K562 (cell line): Measurements from ENCODE around the gene KLK7. TPM values are rescaled to one million over a fixed set of nuclear protein-coding genes. Genes with fewer than 3 reads are reported as not detected.

ENCODE experiments used
- ATAC-seq: fragments of 200-7000 bp; cut with Tn5 transposase; 3 replicates; pipeline ENCODE4 v1.9.1; 2020; ENCODE audit warnings: moderate library complexity
- BruUV-seq: library from RNA; stranded (reverse); fragments of 400-500 nt; replicated peaks from 2 replicates; lab custom pipeline; 2021; lab: Mats Ljungman, UMichigan
- CTCF ChIA-PET: fragments of 300-600 bp; formaldehyde crosslinking; extraction: SDS; loops from one replicate; lab custom pipeline; 2021; ENCODE audit warnings: low intra/inter-chr PET ratio; lab: Yijun Ruan, JAX
- POLR2A ChIA-PET: fragments of 300-600, 350-650 bp; sonication (Branson Sonifier 250); formaldehyde crosslinking; extraction: SDS; loops from one replicate; lab custom pipeline; 2021; ENCODE audit warnings: antibody characterized with exemption, inconsistent platforms; lab: Yijun Ruan, JAX
- DNase-seq, 4 experiments: peaks; one replicate each; pipeline versions ENCODE4 v3.0.0 to v3.0.0-alpha.2; 2011 to 2018; ENCODE audit warnings: low spot score in 3 of 4, mixed read lengths in 3 of 4; ENCODE audit errors: extremely low read depth in 1 of 4
- FAIRE-seq: peaks from 2 replicates; lab custom pipeline; 2011; peaks lifted over from hg19 to GRCh38; lab: Jason Lieb, UNC
- H2AFZ ChIP-seq: 2 replicates; pipeline ENCODE4 v1.6.0; 2011; ENCODE audit warnings: low read depth, low read length, control low read depth, inconsistent platforms
- H3K27ac ChIP-seq: fragments of 200-600 bp; 3 replicates; pipeline ENCODE4 v1.8.0; 2011; ENCODE audit warnings: low read depth, mild to moderate bottlenecking, control low read depth, inconsistent platforms, low read length, moderate library complexity, mixed read lengths; ENCODE audit errors: extremely low read depth
- H3K27me3 ChIP-seq, 2 experiments: fragments of 300-600 bp in 1 of 2; 2 replicates in 1 of 2; 3 replicates in 1 of 2; pipeline versions ENCODE4 v1.6.0 to v1.8.0; 2011; ENCODE audit warnings: inconsistent platforms in 2 of 2, low read length in 2 of 2, mild to moderate bottlenecking in 1 of 2, mixed read lengths in 1 of 2, moderate library complexity in 1 of 2; ENCODE audit not compliant: control insufficient read depth in 2 of 2, insufficient read depth in 2 of 2
- H3K36me3 ChIP-seq: fragments of 300-600 bp; 3 replicates; pipeline ENCODE4 v1.8.0; 2011; ENCODE audit warnings: mild to moderate bottlenecking, low read length, inconsistent platforms; ENCODE audit not compliant: control insufficient read depth, insufficient read depth
- H3K4me1 ChIP-seq, 2 experiments: fragments of 200-600 bp in 1 of 2; replicated peaks in 1 of 2; 2 replicates in 1 of 2; 3 replicates in 1 of 2; pipeline versions ENCODE4 v1.5.1 to v1.8.0; 2011; ENCODE audit warnings: inconsistent platforms in 2 of 2, low read length in 2 of 2, mild to moderate bottlenecking in 1 of 2, mixed read lengths in 1 of 2, moderate library complexity in 1 of 2; ENCODE audit not compliant: control insufficient read depth in 2 of 2, insufficient read depth in 2 of 2
- H3K4me2 ChIP-seq: 2 replicates; pipeline ENCODE4 v1.6.1; 2011; ENCODE audit warnings: low read length, control low read depth, inconsistent platforms, mixed read lengths; ENCODE audit not compliant: insufficient read depth
- H3K4me3 ChIP-seq: fragments of 200-600 bp; sonication (generic), shearing (Covaris generic); 2 replicates; pipeline ENCODE4 v1.5.1; 2016; ENCODE audit warnings: control low read depth, inconsistent platforms
- H3K79me2 ChIP-seq: fragments of 200-600 bp; 3 replicates; pipeline ENCODE4 v1.8.0; 2011; ENCODE audit warnings: low read length, inconsistent platforms; ENCODE audit not compliant: control insufficient read depth, insufficient read depth
- H3K9ac ChIP-seq, 2 experiments: 2 replicates each; pipeline versions ENCODE4 v1.6.0 to v1.6.1; 2011; ENCODE audit warnings: low read depth in 2 of 2, low read length in 2 of 2, control low read depth in 1 of 2, inconsistent platforms in 1 of 2, mild to moderate bottlenecking in 1 of 2, mixed read lengths in 1 of 2; ENCODE audit not compliant: insufficient read depth in 1 of 2
- H3K9me1 ChIP-seq: one replicate; pipeline ENCODE4 v1.6.0; 2011; ENCODE audit warnings: inconsistent platforms, mild to moderate bottlenecking, low read length, moderate library complexity; ENCODE audit not compliant: control insufficient read depth, insufficient read depth
- H3K9me3 ChIP-seq: replicated peaks from 2 replicates; pipeline ENCODE4 v1.5.1; 2011; ENCODE audit warnings: low read depth, low read length, inconsistent platforms; ENCODE audit not compliant: control insufficient read depth, insufficient read depth
- H4K20me1 ChIP-seq: replicated peaks from 2 replicates; pipeline ENCODE4 v1.6.1; 2011; ENCODE audit warnings: low read length, inconsistent platforms, mixed read lengths; ENCODE audit not compliant: control insufficient read depth, insufficient read depth
- CBX1 ChIP-seq: sonication (generic); IDR thresholded peaks from 2 replicates; pipeline ENCODE4 v1.6.1; 2016; ENCODE audit warnings: antibody characterized with exemption, low read depth, mild to moderate bottlenecking
- DDX20 ChIP-seq: fragments of 450-650 bp; IDR thresholded peaks from 2 replicates; pipeline ENCODE4 v1.6.1; 2016; ENCODE audit warnings: missing genetic modification characterization, low read depth, mild to moderate bottlenecking, missing compliant biosample characterization, moderate library complexity
- HDAC2 ChIP-seq: fragments of 450-650 bp; IDR thresholded peaks from 2 replicates; pipeline ENCODE4 v1.6.1; 2016; ENCODE audit warnings: mild to moderate bottlenecking
- THRAP3 ChIP-seq: fragments of 450-650 bp; IDR thresholded peaks from 2 replicates; pipeline ENCODE4 v1.6.1; 2016; ENCODE audit warnings: mild to moderate bottlenecking, inconsistent platforms, borderline replicate concordance
- ZNF263 ChIP-seq: sonication (generic); formaldehyde crosslinking; IDR thresholded peaks from 2 replicates; pipeline ENCODE4 v1.8.0; 2022; ENCODE audit warnings: mild to moderate bottlenecking, missing genetic modification reagents, borderline replicate concordance
- ZNF444 ChIP-seq: fragments of 250-450 bp; sonication (Bioruptor Pico); IDR thresholded peaks from 2 replicates; pipeline ENCODE4 v1.4.0; 2020; ENCODE audit warnings: mild to moderate bottlenecking, moderate library complexity
- ZNF764 ChIP-seq: fragments of 250-450 bp; sonication (Bioruptor Pico); IDR thresholded peaks from 2 replicates; pipeline ENCODE4 v1.4.0; 2020; ENCODE audit warnings: low read depth, mild to moderate bottlenecking, moderate library complexity
- WGBS: fragments of 100-300 bp; shearing (Covaris generic); methylation state at CpG from one replicate; pipeline ENCODE4 v1.1.6; 2016; ENCODE audit warnings: low coverage, mixed read lengths; ENCODE audit not compliant: insufficient coverage; ENCODE audit errors: missing lambda C conversion rate; 5-methylcytosine and 5-hydroxymethylcytosine counted together
- in situ Hi-C: fragments of 300-500 bp; cut with MboI; formaldehyde crosslinking; loops from 4 replicates; pipeline ENCODE4 v1.15.0; 2018; ENCODE audit warnings: inconsistent platforms, mixed read lengths
- intact Hi-C: fragments of 100-400 bp; cut with micrococcal nuclease; formaldehyde crosslinking; loops from 2 replicates; pipeline ENCODE4 v1.14.2; 2022
- polyA plus RNA-seq, 8 experiments: library from polyadenylated mRNA; depleted of rRNA in 4 of 8; stranded (reverse) in 5 of 8; unstranded in 3 of 8; fragments of >200 nt; fragmentation: Nextera tagmentation in 2 of 8; fragmentation: Illumina TruSeq in 1 of 8; extraction: Ambion mirVana in 2 of 8; extraction: Trizol in 1 of 8; gene quantifications; 2 replicates each; pipeline versions ENCODE4 v1.2.1 to v1.2.3, GENCODE V29; 2011 to 2014; ENCODE audit warnings: inconsistent platforms in 1 of 8, missing spikeins in 1 of 8
- total RNA-seq, 7 experiments: library from RNA; depleted of rRNA in 6 of 7; stranded (reverse); fragments of >200 nt in 6 of 7; fragmentation: Illumina TruSeq in 2 of 7; extraction: Trizol in 2 of 7; gene quantifications; 2 replicates each; pipeline versions ENCODE4 v1.2.1 to v1.2.3, GENCODE V29; 2011 to 2021; ENCODE audit warnings: low replicate concordance in 1 of 7
- TF ChIP-seq, protein P1 (sequence below): sonication (generic); formaldehyde crosslinking; IDR thresholded peaks from 2 replicates; pipeline ENCODE4 v1.8.0; 2022; ENCODE audit warnings: missing genetic modification reagents, mild to moderate bottlenecking, borderline replicate concordance

Gene KLK7
- total and polyA plus RNA-seq, 9 of the 15 experiments (the other 6 are each of a cell fraction or from before 2014, with no cell fraction given), result 0.03 TPM; not detected in 8

GRCh38 chr19:51024924-51025323 is 41.2 kb upstream of the KLK7 start (continued):
- TF ChIP-seq, protein P1, sequence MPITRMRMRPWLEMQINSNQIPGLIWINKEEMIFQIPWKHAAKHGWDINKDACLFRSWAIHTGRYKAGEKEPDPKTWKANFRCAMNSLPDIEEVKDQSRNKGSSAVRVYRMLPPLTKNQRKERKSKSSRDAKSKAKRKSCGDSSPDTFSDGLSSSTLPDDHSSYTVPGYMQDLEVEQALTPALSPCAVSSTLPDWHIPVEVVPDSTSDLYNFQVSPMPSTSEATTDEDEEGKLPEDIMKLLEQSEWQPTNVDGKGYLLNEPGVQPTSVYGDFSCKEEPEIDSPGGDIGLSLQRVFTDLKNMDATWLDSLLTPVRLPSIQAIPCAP (CRISPR knock-in tag), result no peak
- no peak for TF ChIP-seq ZNF444 (CRISPR knock-in tag)

DNA sequence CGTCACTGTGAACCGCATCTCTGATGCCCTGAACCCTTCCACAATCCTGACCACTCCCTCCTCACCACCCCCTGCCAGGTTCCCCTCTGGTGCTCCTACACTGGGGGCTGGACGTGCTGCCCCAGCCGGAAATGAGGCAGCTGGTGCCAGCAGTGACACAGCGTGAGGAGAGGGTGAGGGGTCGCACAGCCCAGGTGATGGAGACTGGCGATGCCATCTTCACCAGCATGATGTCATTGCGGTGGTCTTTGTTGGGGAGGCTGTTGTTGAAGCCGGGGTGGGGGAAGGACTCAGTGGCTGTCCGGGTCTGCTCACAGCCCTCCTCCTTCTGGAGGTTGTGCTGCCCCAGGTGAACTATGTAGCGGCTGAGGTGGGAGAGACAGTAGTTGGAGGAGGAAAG is 40.2 kb upstream of the KLK7 start:
- FAIRE-seq, result no peak
- Histone ChIP-seq H2AFZ (no peak overlapping the region), H3K79me2 (no peaks in the 10 kb centered on the region), H3K4me1 (peaks cover 4 to 19% of the 10 kb centered on the region in 2 experiments), H3K27me3 (peaks cover 25 to 64% of the 10 kb centered on the region in 2 experiments), H3K27ac (no peak overlapping the region), H3K4me3 (no peak overlapping the region), H3K4me2 (no peak overlapping the region), H3K9me1 (no peaks in the 10 kb centered on the region), H4K20me1 (0 out of 2 replicates have a peak, but pooled peaks cover 8% of the 10 kb centered on the region), H3K36me3 (no peaks in the 10 kb centered on the region), H3K9me3 (no peaks in the 10 kb centered on the region), H3K9ac (no peak overlapping the region)
- 2% methylated on average over 11 of the region's 11 CpGs for WGBS
- no TSS peak for BruUV-seq
- CTCF ChIA-PET, result no interaction called here
- TF ChIP-seq ZNF764 (CRISPR knock-in tag), result no peak
- no peak for TF ChIP-seq THRAP3
- no peak for TF ChIP-seq ZNF263 (CRISPR knock-in tag)
- TF ChIP-seq HDAC2, result no peak
- no peak for TF ChIP-seq DDX20
- TF ChIP-seq CBX1, result no peak
- intact Hi-C loops (no loop called here), in situ Hi-C loops (loop anchor here (5.0 kb wide), 1 partner anchor 68 kb away; no protein-coding TSS in a partner anchor)
- no peak for DNase-seq
- POLR2A ChIA-PET, result no interaction called here
- no peak for ATAC-seq
